GM21381 (cell line): ENCODE data around the gene SPATA13.

Experiments
- ATAC-seq: cut with Tn5 transposase; IDR thresholded peaks from one replicate; pipeline ENCODE4 v1.9.1; 2021; ENCODE audit warnings: mild to moderate bottlenecking, moderate library complexity; ENCODE audit not compliant: unreplicated experiment

The SPATA13 gene

DNA sequence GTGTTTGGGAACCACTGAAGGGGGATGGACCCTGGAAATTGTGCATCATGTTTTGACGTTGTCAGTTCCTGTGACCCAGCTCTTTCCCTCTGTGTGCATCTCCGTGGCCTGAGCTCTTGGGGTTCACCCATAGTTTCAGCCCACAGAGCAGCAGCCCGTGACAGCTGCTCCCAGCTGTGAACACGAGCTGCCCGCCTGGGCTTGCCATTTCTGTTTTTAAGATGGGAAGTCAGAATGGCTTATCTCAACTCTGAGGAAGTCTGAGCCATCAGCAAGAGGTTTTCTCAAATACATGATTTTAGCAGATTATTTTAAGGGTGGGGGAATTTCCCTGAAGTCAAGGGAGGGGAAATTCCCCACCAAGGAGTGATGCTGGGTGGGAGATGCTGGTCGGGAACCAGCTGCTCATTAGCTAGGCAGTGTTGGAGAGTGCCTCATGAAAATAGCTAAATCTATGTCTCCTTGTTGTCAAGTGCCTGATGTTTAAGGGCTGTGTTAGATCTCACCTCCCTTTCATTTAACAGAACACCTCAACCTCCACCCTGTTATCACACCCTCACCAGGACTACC, 114.0 kb downstream of the SPATA13 start:
- peak; percentile 53 for ATAC-seq

DNA sequence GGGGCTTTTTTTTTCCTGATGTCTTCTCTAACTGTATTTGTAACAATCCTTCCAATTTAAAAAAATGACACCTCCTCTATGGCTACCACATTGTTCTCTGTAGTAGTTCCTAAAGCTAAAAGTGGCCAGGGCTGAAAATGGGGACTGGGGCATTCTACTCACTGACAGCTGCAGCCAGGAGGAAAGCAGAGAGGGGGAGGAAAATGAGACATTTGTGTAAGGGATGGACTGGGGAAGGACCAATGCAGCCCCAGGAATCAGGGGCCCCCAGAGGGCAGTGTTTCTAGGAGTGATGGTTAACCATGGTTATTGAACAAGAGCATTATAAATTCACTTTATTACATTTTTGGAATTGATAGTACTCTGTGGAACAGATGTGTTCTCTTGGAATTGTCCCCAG, 114.5 kb downstream of the SPATA13 start:
- no peak for ATAC-seq

DNA sequence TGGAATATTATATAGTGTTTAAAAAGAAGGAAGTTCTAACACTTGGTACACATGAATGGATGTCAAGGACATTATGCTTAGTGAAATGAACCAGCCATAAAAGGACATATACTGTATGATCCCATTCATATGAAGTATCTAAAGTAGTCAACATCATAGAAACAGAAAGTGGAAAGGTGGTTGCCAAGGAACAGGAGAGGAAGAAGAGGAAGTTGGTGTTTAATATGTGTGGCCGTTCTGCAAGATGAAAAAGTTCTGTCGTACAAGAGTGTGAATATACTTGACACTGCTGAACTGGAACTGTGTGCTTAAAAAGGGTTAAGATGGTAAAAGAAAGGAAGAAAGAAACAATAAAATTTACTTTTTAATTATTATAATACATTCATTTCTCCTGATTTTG, 115.8 kb downstream of the SPATA13 start:
- ATAC-seq, result no peak

DNA sequence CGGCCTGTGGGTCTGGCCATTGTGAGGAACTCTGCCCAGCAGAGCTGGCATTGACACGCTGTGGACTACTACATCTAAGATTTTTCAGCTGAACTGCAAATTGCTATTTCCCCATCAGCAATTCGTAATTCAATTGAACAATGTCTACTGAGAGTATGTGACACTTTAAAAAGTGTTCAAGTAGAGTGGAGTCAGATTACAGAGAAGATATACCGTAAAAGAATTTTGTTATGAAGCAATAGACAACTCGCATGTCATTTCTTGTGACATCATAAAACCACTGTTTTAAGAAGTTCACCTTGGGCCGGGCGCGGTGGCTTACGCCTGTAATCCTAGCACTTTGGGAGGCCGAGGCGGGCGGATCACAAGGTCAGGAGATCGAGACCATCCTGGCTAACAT, 116.3 kb downstream of the SPATA13 start:
- ATAC-seq, result no peak

DNA sequence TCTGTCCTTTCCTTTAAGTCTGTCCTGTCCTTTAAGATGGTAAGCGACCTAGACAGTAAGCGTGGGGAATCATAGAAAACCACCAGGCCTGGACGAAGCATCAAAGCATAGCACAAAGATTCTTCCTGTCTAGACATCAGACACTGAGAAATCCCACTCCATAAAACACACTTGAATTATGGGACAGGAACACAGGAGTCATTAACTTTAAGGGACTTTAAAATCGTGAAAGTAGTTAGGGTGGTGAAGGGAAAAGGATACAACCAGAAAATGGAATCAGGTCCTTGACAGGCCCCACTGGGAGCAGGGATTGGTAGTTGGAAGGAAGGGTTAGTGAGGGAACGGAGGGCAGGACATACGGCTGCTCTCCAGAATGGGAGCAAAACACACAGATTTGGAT, 117.2 kb downstream of the SPATA13 start:
- ATAC-seq, result no peak

DNA sequence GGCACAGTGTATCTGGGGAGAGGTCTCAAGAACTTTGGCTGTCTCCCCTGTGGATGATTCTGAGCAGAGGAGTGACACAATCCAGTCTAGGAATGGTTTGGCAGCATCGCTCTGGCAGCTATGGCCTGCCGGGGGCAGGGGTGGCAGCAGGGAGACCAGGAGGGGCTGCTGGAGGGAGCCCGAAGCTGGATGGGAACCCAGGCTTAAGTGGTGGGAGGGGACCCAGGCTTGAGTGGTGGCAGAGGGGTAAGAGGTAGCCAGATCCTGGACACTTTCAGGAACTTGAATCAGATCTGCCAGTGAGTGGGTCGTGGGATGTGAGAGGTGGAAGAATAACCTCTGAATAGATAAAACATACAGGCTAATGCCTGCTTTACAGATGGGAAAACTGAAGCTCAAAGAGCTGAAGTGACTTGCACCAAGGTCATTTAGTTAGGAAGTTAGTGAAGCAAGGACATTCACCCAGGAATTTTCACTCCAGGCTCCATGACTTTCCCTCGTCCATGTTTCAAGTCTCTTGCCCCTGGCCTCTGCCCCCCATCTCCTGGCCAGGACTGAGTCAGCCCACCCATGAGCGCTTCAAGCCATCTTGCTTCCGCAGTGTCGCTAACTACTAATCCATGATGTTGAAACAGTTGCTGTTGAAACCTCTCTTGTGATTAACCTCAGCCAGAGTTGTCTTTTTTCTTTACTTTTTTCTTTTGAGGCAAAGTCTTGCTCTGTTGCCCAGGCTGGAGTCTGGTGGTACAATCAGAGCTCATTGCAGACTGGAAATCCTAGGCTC, 119.0 kb downstream of the SPATA13 start:
- no peak for ATAC-seq

DNA sequence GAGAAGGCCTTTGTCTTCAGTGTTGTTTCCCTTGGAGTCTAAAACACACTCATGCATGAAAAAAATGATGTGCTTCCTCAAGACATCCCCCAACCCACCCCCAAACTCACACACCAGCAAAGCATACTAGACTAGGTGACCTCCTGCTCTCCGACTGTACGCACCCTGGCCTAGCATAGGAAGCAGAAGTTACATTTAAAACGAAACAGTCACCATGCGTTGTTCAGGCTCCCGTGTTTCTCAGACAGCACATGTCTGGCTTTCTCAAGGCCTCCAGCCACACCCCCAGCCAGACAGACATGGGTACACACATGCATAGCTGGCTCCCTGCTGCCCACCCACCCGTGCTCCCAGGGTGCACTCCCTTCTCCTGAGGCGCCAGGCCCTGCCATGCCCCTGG, 120.2 kb downstream of the SPATA13 start:
- no peak for ATAC-seq

DNA sequence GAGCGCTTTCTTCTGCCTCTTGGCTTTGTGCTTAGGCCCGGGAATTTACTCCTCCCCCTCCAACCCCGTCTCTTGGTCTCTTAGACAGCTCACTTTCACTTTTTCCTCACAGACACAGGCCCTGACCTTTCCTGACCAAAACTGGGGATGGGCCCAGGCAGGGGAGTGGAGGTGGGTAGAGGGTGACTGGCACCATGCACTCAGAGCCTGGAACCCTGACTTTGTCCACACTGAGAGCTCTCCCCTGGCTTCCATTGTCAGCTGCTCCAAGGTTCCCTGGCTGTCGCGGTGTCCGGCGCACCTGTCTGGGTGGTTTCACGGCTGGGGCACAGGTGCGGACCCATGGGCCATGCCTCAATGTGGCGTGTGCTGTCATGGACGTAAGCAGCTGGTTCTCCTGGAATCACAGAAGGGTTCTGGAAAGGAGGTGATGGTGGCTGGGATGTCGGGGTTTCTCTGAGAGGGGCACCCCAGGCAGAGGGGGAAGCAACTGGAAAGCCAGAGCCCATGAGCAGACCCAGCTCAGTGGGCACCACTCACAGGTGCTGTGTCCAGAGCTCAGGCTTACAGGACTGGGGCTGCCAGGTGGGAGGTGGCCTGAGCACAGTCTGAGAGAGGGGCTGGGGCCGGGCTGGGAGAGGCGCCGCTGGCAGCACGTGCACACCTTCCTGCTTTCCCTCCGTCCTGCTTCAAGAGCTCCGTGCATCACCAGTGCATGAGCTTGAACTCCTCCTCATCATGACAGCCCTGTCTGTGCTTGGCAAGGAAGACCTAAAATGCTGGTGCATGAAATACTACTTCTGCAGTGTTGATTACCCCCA, 120.9 kb downstream of the SPATA13 start:
- ATAC-seq, result no peak

DNA sequence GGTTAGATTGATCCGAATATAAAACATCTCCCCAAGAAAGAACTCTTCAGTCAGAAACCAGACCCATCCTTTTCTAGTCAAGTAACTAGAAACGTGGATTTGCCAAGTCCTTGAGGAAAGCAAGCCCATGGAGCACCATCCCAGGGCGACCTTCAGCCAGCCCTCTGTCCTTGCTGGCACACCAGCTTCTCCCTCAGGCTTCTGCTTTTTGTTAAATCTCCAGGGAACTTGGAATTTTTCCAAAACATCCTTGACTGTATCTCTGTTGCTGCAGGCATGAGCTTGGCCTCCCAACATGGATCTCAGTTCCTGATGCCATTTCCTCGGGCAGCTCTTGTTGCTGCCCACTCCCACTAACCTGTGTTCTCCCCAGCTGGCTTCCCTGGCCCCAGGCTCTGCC, 121.7 kb downstream of the SPATA13 start:
- ATAC-seq, result no peak

DNA sequence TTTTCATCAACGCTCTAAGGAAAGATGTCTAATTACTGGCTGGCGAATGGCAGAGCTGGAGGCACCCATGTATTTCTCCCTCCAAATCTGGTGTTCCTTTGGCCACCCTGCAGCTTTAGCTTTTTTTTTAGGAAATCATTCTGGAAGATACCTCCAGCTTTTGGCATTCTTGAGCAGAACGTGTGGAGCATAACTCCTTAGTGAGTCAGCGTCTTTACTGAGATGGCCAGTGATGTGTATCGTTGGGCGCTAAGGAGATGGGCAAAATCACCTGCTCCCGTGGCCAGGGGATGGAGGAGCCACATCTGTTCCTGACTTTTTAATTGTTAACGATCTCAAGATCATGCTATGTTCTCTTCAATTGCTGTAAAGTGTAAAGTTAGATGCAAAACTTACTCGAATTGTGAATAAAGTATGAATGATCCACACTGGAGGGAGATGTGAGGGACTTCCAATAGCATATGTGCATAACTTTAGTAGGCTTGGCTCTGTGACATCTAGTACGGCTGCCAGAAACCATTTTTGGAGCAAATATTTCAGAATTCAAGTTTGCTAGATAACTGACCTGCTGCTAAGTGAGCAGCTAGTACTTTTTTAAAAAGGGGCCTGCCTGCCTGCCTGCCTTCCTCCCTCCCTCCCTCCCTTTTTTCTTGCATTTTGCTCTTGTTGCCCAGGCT, 124.5 kb downstream of the SPATA13 start:
- ATAC-seq, result no peak

DNA sequence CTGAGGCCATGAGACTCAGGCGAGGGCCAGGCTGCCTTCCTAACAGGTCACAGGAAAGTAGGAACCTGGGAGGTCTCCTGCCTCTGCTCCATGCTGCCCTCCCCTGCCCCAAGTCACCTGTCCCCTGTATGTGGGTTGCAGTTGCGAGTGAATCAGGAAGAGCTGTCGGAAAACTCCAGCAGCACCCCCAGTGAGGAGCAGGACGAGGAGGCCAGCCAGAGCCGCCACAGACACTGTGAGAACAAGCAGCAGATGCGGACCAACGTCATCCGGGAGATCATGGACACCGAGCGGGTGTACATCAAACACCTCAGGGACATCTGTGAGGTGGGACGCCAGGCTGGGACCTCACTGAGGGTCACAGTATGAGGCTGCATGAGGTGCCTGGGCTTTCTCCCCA, 126.1 kb downstream of the SPATA13 start:
- ATAC-seq, result no peak

DNA sequence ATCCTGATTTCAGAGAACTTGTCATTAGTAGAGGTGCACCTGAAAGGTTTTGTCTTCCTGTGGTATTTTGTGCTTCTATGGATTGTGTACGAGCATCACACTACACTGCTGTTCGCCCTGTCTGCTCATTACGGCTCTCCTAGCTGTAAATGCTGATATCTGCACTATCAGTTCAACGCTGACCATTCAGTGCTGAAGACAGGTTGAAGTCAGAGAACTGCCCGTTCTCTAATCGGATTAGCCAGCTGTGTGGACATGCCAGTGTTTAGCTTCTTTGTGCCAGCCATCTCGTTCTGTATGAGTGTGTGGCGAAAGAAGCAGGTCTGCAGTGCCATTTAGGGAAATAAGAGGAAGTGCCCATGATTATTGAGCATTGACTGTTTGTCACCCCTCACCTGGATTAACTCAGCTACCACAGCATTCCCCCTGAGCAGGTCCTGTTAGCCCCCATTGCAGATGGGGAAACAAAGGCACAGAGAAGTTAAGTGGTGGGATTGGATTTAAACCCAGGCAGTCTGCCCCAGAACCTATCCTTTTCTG, 127.3 kb downstream of the SPATA13 start:
- no peak for ATAC-seq

DNA sequence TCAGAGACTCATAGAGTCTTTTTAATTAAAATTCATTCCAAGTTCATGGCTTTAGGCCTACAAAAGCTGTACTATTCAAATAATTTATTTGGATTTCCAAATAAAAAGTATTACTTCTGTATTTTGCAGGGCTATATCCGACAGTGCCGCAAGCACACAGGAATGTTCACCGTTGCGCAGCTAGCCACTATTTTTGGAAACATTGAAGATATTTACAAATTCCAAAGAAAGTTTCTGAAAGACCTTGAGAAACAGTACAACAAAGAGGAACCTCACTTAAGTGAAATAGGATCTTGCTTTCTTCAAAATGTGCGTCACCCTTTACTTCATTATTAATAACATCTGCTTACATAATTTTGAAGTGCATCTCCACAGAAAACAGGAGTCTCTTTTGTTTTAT, 128.3 kb downstream of the SPATA13 start:
- ATAC-seq, result no peak

DNA sequence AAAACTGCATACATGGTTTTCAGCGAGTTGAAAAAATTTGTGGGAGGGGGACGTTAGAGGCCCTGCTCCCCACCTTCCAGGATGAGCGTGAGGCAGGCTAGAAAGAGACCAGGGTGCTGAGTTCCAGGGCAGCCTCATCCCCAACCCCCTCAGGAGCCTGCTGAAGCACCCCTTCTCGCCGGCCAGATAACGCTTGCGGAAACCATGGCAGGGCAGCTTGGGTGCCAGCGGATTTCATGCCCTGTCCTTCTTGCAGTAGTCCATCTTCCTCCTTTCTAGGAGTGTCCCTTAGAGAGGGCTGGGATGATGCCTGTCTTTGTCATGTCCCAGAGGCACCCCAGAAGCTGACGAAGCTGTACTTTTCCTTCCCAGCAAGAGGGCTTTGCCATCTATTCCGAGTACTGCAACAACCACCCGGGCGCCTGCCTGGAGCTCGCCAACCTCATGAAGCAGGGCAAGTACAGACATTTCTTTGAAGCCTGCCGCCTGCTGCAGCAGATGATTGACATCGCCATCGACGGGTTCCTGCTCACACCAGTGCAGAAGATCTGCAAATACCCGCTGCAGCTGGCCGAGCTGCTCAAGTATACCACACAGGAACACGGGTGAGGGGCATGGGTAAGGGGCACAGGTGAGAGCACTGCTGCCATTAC, 129.9 kb downstream of the SPATA13 start:
- ATAC-seq, result no peak

DNA sequence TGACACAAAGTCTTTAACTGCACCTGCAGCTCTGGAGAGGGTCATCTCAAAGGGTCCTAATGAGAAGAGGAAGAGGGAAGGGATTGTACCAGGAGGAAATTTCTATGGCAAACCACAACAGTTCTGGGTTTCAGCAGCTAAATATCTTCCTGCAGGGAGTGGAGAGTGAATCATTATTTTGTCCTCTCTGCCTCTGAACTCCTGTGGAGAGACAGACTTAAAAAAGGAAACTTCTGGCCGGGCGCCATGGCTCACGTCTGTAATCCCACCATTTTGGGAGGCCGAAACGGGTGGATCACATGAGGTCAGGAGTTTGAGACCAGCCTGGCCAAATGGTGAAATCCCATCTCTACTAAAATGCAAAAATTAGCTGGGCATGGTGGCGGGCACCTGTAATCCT, 132.0 kb downstream of the SPATA13 start:
- no peak for ATAC-seq

DNA sequence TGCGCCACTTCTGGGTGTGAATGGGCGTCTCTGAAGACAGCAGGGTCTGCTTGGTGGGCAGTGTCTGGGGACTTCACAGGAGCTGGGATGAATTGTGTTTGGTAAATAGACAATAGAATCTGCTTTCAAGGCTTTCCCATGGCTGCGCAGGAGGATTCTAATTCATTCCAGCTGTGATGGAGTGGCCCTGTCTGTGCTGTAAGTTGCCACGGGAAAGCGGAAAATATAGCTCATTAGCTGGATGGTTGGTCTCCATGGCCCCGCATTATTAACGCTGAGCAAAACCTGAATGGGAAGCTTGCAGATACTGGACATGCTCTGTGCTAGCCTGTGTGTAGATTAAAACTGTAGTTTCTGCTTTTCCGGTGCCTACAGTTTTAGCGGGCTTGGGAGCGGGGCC, 133.2 kb downstream of the SPATA13 start:
- ATAC-seq, result no peak

DNA sequence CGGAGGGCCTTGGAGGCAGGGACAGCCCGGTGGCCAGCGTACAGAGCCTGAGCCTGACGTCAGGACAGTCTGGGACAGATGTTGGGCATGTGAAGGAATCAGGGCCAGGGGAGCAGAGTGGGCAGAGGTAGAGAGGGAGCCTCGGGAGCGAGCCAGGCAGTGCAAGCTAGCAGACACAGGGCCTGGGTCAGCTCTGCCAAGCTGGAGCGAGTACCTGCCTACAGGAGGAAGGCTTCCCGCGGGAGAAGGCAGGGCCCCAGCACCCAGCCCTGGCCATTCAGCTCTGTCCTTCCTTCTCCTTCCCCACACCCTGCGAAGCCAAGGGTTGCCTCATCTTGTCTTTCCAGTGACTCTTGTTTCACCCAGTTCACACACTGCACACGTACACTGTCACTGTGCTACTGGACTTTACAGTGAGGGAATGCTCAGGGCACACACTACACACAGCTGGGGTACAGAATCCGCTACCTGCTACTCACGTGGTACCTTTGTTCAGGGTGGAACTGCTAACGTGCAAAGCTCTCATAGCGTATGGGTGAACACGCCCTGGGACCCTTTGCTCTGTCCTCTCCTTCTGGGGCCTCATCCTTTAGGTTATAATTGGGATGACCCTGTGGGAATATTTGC, 139.1 kb downstream of the SPATA13 start:
- no peak for ATAC-seq

DNA sequence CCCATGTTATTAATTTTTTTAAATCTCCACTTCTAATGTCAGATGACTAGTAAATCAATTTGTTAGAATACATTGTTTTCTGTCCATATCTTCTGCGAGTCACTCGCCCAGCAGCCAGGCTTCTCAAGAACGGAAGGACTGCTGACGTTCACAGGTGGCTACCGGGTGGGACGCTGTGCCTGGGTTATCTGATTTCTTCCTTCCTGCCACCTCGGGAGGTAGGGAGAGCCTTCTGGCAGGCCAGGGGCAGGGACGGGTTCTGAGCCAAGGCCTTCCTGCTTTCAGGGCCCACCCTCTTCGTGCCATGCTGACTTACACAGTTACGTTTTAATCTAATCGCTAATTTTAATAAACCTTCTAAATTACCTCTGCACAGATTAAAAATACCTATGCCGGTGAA, 140.9 kb downstream of the SPATA13 start:
- no peak for ATAC-seq

DNA sequence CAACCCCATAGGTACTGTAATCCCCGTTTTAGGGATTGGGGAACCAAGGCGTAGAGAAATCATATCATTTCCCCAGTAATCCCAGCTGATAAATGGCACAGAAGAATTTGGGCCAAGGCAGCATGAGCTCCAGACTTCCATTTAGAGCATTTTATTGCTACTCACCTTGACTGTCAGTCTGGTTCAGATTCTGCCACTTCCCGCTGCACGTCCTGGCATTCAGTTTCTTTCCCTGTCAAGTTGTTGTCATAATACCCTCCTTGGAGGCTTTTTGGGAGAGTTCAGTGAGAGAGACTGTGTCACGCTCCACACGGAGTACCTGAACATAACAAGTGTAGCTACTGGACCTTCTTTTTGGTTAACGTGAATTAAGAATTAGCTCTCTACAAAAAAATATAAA, 141.4 kb downstream of the SPATA13 start:
- ATAC-seq, result no peak

DNA sequence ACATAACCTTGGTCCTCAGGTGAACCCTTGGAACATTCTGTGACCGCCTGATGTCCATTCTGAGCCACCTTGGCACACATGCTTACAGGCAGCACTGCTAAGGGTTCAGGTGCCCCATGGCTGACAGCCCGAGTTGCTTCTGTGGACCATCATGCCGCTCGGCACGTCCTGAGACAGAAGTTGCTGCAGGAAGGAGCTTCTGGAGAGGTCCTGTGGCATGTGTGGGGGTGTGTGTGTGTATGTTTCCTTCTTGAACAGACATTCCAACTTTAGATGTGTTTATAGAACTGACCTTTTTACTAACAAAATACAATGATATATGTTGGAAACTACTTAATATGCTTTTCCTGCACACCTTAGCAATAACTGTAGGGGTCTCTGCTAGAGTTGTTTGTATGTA, 144.1 kb downstream of the SPATA13 start:
- no peak for ATAC-seq
